VCaP (cell line): Measurements from ENCODE around the gene FHIP1A.

Source experiments
- H3K27ac ChIP-seq: fragments of 450-650 bp; 2 replicates; pipeline ENCODE4 v1.5.1; 2017
- TF ChIP-seq, protein P1 (sequence below): fragments of 450-650 bp; conservative IDR thresholded peaks from 2 replicates; pipeline ENCODE4 v1.5.1; 2017; ENCODE audit warnings: mild to moderate bottlenecking, moderate library complexity

FHIP1A gene

GRCh38 chr4:151418856-151419255 lies 9.9 kb downstream of the FHIP1A start:
- no peak overlapping the region for H3K27ac ChIP-seq
- TF ChIP-seq, protein P1, sequence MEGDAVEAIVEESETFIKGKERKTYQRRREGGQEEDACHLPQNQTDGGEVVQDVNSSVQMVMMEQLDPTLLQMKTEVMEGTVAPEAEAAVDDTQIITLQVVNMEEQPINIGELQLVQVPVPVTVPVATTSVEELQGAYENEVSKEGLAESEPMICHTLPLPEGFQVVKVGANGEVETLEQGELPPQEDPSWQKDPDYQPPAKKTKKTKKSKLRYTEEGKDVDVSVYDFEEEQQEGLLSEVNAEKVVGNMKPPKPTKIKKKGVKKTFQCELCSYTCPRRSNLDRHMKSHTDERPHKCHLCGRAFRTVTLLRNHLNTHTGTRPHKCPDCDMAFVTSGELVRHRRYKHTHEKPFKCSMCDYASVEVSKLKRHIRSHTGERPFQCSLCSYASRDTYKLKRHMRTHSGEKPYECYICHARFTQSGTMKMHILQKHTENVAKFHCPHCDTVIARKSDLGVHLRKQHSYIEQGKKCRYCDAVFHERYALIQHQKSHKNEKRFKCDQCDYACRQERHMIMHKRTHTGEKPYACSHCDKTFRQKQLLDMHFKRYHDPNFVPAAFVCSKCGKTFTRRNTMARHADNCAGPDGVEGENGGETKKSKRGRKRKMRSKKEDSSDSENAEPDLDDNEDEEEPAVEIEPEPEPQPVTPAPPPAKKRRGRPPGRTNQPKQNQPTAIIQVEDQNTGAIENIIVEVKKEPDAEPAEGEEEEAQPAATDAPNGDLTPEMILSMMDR, result no peak

- TF ChIP-seq, protein P1, result no peak
- H3K27ac ChIP-seq, result no peak overlapping the region
These were observed 11.4 kb downstream of the FHIP1A start for GRCh38 chr4:151420250-151420807.

- H3K27ac ChIP-seq, result no peak overlapping the region
- TF ChIP-seq, protein P1, result no peak
These were observed 13.9 kb downstream of the FHIP1A start for GRCh38 chr4:151422854-151423253.

DNA sequence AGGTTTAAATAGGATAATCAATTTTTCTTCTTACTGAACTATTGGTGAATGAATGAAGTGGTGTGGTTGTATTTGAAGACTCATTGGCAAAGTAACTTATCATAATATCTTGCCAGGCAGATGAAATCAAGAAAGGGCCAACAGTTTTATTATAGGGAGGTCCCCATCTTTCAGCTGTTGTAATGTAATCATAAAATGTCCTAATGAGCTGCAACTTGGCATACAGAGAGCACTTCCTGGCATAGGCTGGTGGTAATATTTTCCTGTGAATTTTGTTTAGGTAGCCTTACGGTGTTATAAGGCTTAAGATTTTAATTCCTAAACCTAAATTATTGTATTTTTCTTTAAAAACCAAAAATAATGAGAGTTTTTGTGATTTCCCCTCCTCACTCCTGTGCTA lies 17.5 kb downstream of the FHIP1A start:
- TF ChIP-seq, protein P1, result no peak
- peak overlapping the region; percentile 64 for H3K27ac ChIP-seq

- TF ChIP-seq, protein P1, result no peak
- H3K27ac ChIP-seq, result peak overlapping the region; percentile 64
These were observed 18.3 kb downstream of the FHIP1A start for GRCh38 chr4:151427266-151427665.

DNA sequence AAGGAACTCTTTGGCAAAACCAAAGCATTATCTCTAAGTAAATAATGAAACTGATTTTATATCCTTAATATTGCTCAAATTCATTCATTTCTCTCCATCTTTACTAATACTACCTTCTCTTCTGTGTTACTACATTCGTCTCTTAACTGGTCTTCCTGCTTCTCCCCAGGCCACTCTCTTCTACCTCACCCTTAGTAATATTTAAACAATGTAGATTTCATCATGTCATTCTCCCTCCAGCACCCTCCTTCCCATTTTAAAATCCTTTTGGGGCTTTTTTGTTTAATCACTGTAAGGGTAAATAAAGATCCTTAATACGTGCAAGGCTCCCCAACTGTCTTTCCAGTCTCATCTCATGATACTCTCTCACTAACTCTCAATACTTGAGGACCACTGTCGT lies 19.4 kb downstream of the FHIP1A start:
- TF ChIP-seq, protein P1, result no peak
- H3K27ac ChIP-seq, result peak overlapping the region; percentile 64; the same call in 1 of the 2 replicates

- TF ChIP-seq, protein P1, result no peak
- peak overlapping the region; percentile 73 for H3K27ac ChIP-seq
These were observed 21.1 kb downstream of the FHIP1A start for GRCh38 chr4:151429957-151430570.
